ENCODE results near the gene NANOS3.

Gene NANOS3

GRCh38 chr19:13859361-13859880 lies 17.5 kb upstream of the NANOS3 start:
- no peak for TF ChIP-seq CTCF (IDR thresholded peaks at IDR 0.05)

GRCh38 chr19:13860679-13861391 lies 16.1 kb upstream of the NANOS3 start:
- no peak for TF ChIP-seq CTCF (IDR thresholded peaks at IDR 0.05)

- no peak for TF ChIP-seq CTCF (IDR thresholded peaks at IDR 0.05)
These were observed 15.6 kb upstream of the NANOS3 start for GRCh38 chr19:13861392-13861713.

- peak; percentile 95 for TF ChIP-seq CTCF (IDR thresholded peaks at IDR 0.05)
These were observed 15.0 kb upstream of the NANOS3 start for GRCh38 chr19:13861714-13862531.

GRCh38 chr19:13864046-13864666 lies 12.8 kb upstream of the NANOS3 start:
- TF ChIP-seq CTCF (IDR thresholded peaks at IDR 0.05): no peak

- TF ChIP-seq CTCF (IDR thresholded peaks at IDR 0.05): no peak
These were observed 12.0 kb upstream of the NANOS3 start for GRCh38 chr19:13864667-13865570.
